ENCODE results near the gene PCDHA8.
"Not testable (repeated sequence)": the region's sequence is repeated elsewhere in the genome, so short reads cannot be mapped to it uniquely, and the experiment has no call there.

Gene PCDHA8

DNA sequence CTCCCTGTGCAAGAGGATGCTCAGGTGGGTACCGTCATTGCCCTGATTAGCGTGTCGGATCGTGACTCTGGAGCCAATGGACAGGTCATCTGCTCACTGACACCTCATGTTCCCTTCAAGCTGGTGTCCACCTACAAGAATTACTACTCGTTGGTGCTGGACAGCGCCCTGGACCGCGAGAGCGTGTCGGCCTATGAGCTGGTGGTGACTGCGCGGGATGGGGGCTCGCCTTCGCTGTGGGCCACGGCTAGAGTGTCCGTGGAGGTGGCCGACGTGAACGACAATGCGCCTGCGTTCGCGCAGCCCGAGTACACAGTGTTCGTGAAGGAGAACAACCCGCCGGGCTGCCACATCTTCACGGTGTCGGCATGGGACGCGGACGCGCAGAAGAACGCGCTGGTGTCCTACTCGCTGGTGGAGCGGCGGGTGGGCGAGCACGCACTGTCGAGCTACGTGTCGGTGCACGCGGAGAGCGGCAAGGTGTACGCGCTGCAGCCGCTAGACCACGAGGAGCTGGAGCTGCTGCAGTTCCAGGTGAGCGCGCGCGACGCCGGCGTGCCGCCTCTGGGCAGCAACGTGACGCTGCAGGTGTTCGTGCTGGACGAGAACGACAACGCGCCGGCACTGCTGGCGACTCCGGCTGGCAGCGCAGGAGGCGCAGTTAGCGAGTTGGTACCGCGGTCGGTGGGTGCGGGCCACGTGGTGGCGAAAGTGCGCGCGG is 35.7 kb downstream of the PCDHA8 start:
- H3K4me3 Mint-ChIP-seq; H3K4me1 Mint-ChIP-seq (ENCODE audit: low read depth); DNase-seq; H3K36me3 Mint-ChIP-seq (ENCODE audit: low read depth); H3K27ac Mint-ChIP-seq: not testable (repeated sequence)
- peaks cover 58% of the 10 kb centered on the region for H3K27me3 Mint-ChIP-seq
- peaks cover 41% of the 10 kb centered on the region for H3K9me3 Mint-ChIP-seq

DNA sequence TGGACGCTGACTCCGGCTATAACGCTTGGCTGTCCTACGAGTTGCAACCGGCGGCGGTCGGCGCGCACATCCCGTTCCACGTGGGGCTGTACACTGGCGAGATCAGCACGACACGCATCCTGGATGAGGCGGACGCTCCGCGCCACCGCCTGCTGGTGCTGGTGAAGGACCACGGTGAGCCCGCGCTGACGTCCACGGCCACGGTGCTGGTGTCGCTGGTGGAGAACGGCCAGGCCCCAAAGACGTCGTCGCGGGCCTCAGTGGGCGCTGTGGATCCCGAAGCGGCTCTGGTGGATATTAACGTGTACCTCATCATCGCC is 36.2 kb downstream of the PCDHA8 start:
- Mint-ChIP-seq H3K27ac (no peak overlapping the region), H3K27me3 (peaks cover 60% of the 10 kb centered on the region), H3K9me3 (peaks cover 42% of the 10 kb centered on the region), H3K4me1 (ENCODE audit: low read depth) (no peaks in the 10 kb centered on the region), H3K4me3 (no peak overlapping the region), H3K36me3 (ENCODE audit: low read depth) (peaks cover 3% of the 10 kb centered on the region)
- DNase-seq: no peak

DNA sequence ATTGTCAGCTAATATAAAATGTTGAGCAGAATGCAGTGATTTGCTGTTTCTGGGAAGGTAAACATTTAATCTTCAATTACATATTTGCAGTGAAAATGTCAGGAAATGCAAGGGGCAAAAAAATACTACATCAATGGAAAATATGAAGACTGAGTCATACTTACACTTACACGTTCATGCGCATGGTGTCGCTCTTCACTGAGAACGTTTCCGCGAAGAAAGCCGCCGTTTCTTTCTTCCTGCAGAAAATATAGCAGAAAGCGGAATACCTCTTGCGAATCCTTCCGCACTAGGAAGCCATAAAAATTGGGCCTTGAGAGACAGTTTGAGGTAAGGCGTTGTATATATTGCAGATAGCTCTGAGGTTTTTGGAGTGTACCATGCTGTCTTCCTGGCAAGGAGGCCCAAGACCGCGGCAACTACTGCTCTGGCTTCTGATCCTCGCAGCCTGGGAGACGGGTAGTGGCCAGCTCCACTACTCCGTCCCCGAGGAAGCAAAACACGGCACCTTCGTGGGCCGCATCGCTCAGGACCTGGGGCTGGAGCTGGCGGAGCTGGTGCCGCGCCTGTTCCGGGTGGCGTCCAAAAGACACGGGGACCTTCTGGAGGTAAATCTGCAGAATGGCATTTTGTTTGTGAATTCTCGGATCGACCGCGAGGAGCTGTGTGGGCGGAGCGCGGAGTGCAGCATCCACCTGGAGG is 41.1 kb downstream of the PCDHA8 start, which contains the start of gene PCDHA13:
Gene PCDHA13 (plus strand): TSS at position 236 of the 702 bp plus-strand sequence. CDS start 145 bp downstream, at position 381.
- no peaks in the 10 kb centered on the region for H3K4me1 Mint-ChIP-seq (ENCODE audit: low read depth)
- no peak for DNase-seq
- H3K9me3 Mint-ChIP-seq: peaks cover 25% of the 10 kb centered on the region
- no peak within 1 kb of the TSS for H3K27ac Mint-ChIP-seq
- peaks cover 5% of the 10 kb centered on the region for H3K36me3 Mint-ChIP-seq (ENCODE audit: low read depth)
- peaks cover 37% of the 10 kb centered on the region for H3K27me3 Mint-ChIP-seq
- no peak within 1 kb of the TSS for H3K4me3 Mint-ChIP-seq

DNA sequence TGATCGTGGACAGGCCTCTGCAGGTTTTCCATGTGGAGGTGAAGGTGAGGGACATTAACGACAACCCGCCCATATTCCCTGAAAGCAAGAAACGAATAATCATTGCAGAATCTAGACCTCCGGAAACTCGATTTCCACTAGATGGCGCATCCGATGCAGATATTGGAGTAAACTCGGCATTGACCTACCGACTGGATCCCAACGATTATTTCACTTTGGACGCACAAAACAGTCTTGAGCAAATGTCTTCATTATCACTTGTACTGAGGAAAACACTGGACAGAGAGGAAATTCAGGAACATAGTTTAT is 41.6 kb downstream of the PCDHA8 start:
- no peak overlapping the region for H3K27ac Mint-ChIP-seq
- H3K27me3 Mint-ChIP-seq: peaks cover 32% of the 10 kb centered on the region
- no peak for DNase-seq
- H3K4me1 Mint-ChIP-seq (ENCODE audit: low read depth): no peaks in the 10 kb centered on the region
- peaks cover 5% of the 10 kb centered on the region for H3K36me3 Mint-ChIP-seq (ENCODE audit: low read depth)
- peaks cover 28% of the 10 kb centered on the region for H3K9me3 Mint-ChIP-seq
- H3K4me3 Mint-ChIP-seq: no peak overlapping the region

DNA sequence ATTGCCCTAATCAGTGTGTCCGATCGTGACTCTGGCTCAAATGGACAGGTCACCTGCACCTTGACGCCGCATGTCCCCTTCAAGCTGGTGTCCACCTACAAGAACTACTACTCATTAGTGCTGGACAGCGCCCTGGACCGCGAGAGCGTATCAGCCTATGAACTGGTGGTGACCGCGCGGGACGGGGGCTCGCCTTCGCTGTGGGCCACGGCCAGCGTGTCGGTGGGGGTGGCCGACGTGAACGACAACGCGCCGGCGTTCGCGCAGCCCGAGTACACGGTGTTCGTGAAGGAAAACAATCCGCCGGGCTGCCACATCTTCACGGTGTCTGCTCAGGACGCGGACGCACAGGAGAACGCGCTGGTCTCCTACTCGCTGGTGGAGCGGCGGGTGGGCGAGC is 42.4 kb downstream of the PCDHA8 start:
- no peaks in the 10 kb centered on the region for H3K4me1 Mint-ChIP-seq (ENCODE audit: low read depth)
- no peak for DNase-seq
- H3K36me3 Mint-ChIP-seq (ENCODE audit: low read depth): peaks cover 5% of the 10 kb centered on the region
- no peak overlapping the region for H3K27ac Mint-ChIP-seq
- peaks cover 29% of the 10 kb centered on the region for H3K27me3 Mint-ChIP-seq
- peaks cover 23% of the 10 kb centered on the region for H3K9me3 Mint-ChIP-seq
- no peak overlapping the region for H3K4me3 Mint-ChIP-seq

DNA sequence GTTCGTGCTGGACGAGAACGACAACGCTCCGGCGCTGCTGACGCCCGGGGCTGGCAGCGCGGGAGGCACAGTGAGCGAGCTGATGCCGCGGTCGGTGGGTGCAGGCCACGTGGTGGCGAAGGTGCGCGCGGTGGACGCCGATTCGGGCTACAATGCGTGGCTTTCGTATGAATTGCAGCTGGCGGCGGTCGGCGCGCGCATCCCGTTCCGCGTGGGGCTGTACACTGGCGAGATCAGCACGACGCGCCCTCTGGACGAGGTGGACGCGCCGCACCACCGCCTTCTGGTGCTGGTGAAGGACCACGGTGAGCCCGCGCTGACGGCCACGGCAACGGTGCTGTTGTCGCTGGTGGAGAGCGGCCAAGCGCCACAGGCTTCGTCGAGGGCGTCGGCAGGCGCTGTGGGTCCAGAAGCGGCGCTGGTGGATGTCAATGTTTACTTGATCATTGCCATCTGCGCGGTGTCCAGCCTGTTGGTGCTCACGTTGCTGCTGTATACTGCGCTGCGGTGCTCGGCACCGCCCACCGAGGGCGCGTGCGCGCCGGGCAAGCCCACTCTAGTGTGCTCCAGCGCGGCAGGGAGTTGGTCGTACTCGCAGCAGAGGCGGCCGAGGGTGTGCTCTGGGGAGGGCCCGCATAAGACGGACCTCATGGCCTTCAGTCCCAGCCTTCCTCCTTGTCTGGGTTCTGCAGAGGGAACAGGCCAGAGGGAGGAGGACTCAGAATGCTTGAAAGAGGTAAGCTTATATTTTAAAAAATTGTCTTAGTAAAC is 43.1 kb downstream of the PCDHA8 start:
- H3K27me3 Mint-ChIP-seq: peaks cover 29% of the 10 kb centered on the region
- H3K27ac Mint-ChIP-seq: no peak overlapping the region
- no peak for DNase-seq
- H3K9me3 Mint-ChIP-seq: peaks cover 23% of the 10 kb centered on the region
- peaks cover 5% of the 10 kb centered on the region for H3K36me3 Mint-ChIP-seq (ENCODE audit: low read depth)
- H3K4me3 Mint-ChIP-seq: no peak overlapping the region
- H3K4me1 Mint-ChIP-seq (ENCODE audit: low read depth): no peaks in the 10 kb centered on the region
